HepG2 (cell line): ENCODE measurements around the gene TMEM14A. TPM values are rescaled to one million over a fixed set of nuclear protein-coding genes. Genes with fewer than 3 reads are reported as not detected.

Experiments used
- ATAC-seq: fragments of 200-7000 bp; cut with Tn5 transposase; 3 replicates; pipeline ENCODE4 v1.9.1; 2020; ENCODE audit warnings: mild to moderate bottlenecking, moderate library complexity
- BruUV-seq: library from RNA; stranded (reverse); fragments of 400-500 nt; replicated peaks from 2 replicates; lab custom pipeline; 2021; lab: Mats Ljungman, UMichigan
- CTCF ChIA-PET: fragments of 300-600 bp; formaldehyde crosslinking; extraction: SDS; loops from one replicate; lab custom pipeline; 2021; ENCODE audit warnings: low total read pairs, inconsistent platforms, low intra/inter-chr PET ratio; lab: Yijun Ruan, JAX
- POLR2A ChIA-PET: fragments of 350-600 bp; sonication (Branson Sonifier 250); formaldehyde crosslinking; loops from one replicate; lab custom pipeline; 2020; ENCODE audit warnings: antibody characterized with exemption, inconsistent platforms; lab: Yijun Ruan, JAX
- DNase-seq: peaks from one replicate; pipeline ENCODE4 v3.0.0-alpha.2; 2015; ENCODE audit warnings: low spot score
- FAIRE-seq: peaks from 3 replicates; lab custom pipeline; 2011; peaks lifted over from hg19 to GRCh38; lab: Jason Lieb, UNC
- H2AFZ ChIP-seq: one replicate; pipeline ENCODE4 v1.6.1; 2011; ENCODE audit warnings: low read length, inconsistent platforms
- H3K27ac ChIP-seq: fragments of 300-600 bp; 3 replicates; pipeline ENCODE4 v1.8.0; 2011; ENCODE audit warnings: mixed run types, mild to moderate bottlenecking, mixed read lengths, low read length, inconsistent platforms; ENCODE audit not compliant: insufficient read depth; ENCODE audit errors: extremely low read length
- H3K27me3 ChIP-seq, 2 experiments: fragments of 200-600 bp in 1 of 2; 2 replicates in 1 of 2; 3 replicates in 1 of 2; pipeline versions ENCODE4 v1.6.0 to v1.8.0; 2011; ENCODE audit warnings: low read length in 2 of 2, mild to moderate bottlenecking in 2 of 2, moderate library complexity in 2 of 2, inconsistent platforms in 1 of 2; ENCODE audit not compliant: insufficient read depth in 2 of 2, control insufficient read depth in 1 of 2
- H3K36me3 ChIP-seq, 2 experiments: fragments of 200-600 bp in 1 of 2; replicated peaks in 1 of 2; 2 replicates in 1 of 2; 3 replicates in 1 of 2; pipeline versions ENCODE4 v1.5.1 to v1.8.0; 2011; ENCODE audit warnings: low read length in 2 of 2, inconsistent platforms in 1 of 2; ENCODE audit not compliant: insufficient read depth in 2 of 2, control insufficient read depth in 1 of 2
- H3K4me1 ChIP-seq: 2 replicates; pipeline ENCODE4 v1.5.1; 2012; ENCODE audit warnings: low read length, inconsistent platforms; ENCODE audit not compliant: insufficient read depth
- H3K4me2 ChIP-seq: 2 replicates; pipeline ENCODE4 v1.6.0; 2011; ENCODE audit warnings: low read depth, low read length, inconsistent platforms
- H3K4me3 ChIP-seq, 3 experiments: fragments of 200-600 bp in 1 of 3; sonication (generic), shearing (Covaris generic) in 1 of 3; replicated peaks in 1 of 3; 2 replicates each; pipeline ENCODE4 v1.5.1; 2011 to 2016; ENCODE audit warnings: low read length in 3 of 3, inconsistent platforms in 2 of 3, low read depth in 2 of 3, mild to moderate bottlenecking in 2 of 3, control low read depth in 1 of 3, mixed read lengths in 1 of 3; ENCODE audit not compliant: insufficient read depth in 1 of 3
- H3K79me2 ChIP-seq: one replicate; pipeline ENCODE4 v1.6.1; 2011; ENCODE audit warnings: low read length, inconsistent platforms; ENCODE audit not compliant: insufficient read depth
- H3K9ac ChIP-seq: 2 replicates; pipeline ENCODE4 v1.6.0; 2011; ENCODE audit warnings: mild to moderate bottlenecking, low read depth, low read length, inconsistent platforms; ENCODE audit not compliant: insufficient read depth
- H3K9me3 ChIP-seq: 2 replicates; pipeline ENCODE4 v1.5.1; 2012; ENCODE audit warnings: mild to moderate bottlenecking, low read length
- H4K20me1 ChIP-seq: 2 replicates; pipeline ENCODE4 v1.6.0; 2011; ENCODE audit warnings: inconsistent platforms, mild to moderate bottlenecking, low read length, moderate library complexity; ENCODE audit not compliant: insufficient read depth
- ATRX ChIP-seq: sonication (generic); formaldehyde crosslinking; IDR thresholded peaks from 2 replicates; pipeline ENCODE4 v1.4.0; 2020; ENCODE audit warnings: missing genetic modification reagents, borderline replicate concordance
- FLYWCH1 ChIP-seq: sonication (generic); formaldehyde crosslinking; IDR thresholded peaks from 2 replicates; pipeline ENCODE4 v1.8.1; 2023; ENCODE audit warnings: mild to moderate bottlenecking, missing genetic modification reagents
- FOXK1 ChIP-seq: sonication (generic); formaldehyde crosslinking; IDR thresholded peaks from 2 replicates; pipeline ENCODE4 v1.4.0; 2020; ENCODE audit warnings: low read depth, missing genetic modification reagents, borderline replicate concordance
- REPIN1 ChIP-seq: sonication (generic); formaldehyde crosslinking; IDR thresholded peaks from 2 replicates; pipeline ENCODE4 v1.8.0; 2022; ENCODE audit warnings: missing genetic modification reagents, low read depth, mild to moderate bottlenecking, borderline replicate concordance
- TAF15 ChIP-seq: fragments of 200-400 bp; formaldehyde crosslinking; IDR thresholded peaks from one replicate; pipeline ENCODE4 v1.6.1; 2018; ENCODE audit warnings: mild to moderate bottlenecking, low read depth, low read length; ENCODE audit not compliant: poor library complexity, severe bottlenecking
- TRIM22 ChIP-seq: fragments of 450-650 bp; IDR thresholded peaks from 2 replicates; pipeline ENCODE4 v1.6.1; 2017
- ZBTB43 ChIP-seq: sonication (generic); formaldehyde crosslinking; conservative IDR thresholded peaks from 2 replicates; pipeline ENCODE4 v1.4.0; 2020; ENCODE audit warnings: missing genetic modification reagents
- ZBTB44 ChIP-seq: sonication (generic); formaldehyde crosslinking; IDR thresholded peaks from 2 replicates; pipeline ENCODE4 v1.4.0; 2020; ENCODE audit warnings: missing genetic modification reagents
- ZNF205 ChIP-seq: IDR thresholded peaks from 2 replicates; pipeline ENCODE4 v1.6.1; 2018; ENCODE audit warnings: missing biosample characterization, missing genetic modification reagents
- ZNF350 ChIP-seq: sonication (generic); formaldehyde crosslinking; IDR thresholded peaks from 2 replicates; pipeline ENCODE4 v1.4.0; 2020; ENCODE audit warnings: mild to moderate bottlenecking, low read depth, missing genetic modification reagents, borderline replicate concordance
- ZNF367 ChIP-seq: sonication (generic); formaldehyde crosslinking; IDR thresholded peaks from 2 replicates; pipeline ENCODE4 v1.4.0; 2020; ENCODE audit warnings: missing genetic modification reagents, borderline replicate concordance
- ZNF441 ChIP-seq: sonication (generic); formaldehyde crosslinking; IDR thresholded peaks from 2 replicates; pipeline ENCODE4 v1.7.0; 2021; ENCODE audit warnings: missing genetic modification reagents, borderline replicate concordance
- ZNF446 ChIP-seq: sonication (generic); formaldehyde crosslinking; IDR thresholded peaks from 2 replicates; pipeline ENCODE4 v1.5.0; 2020; ENCODE audit warnings: mild to moderate bottlenecking, missing genetic modification reagents
- ZNF775 ChIP-seq: sonication (generic); formaldehyde crosslinking; IDR thresholded peaks from 2 replicates; pipeline ENCODE4 v1.4.0; 2020; ENCODE audit warnings: missing genetic modification reagents, mild to moderate bottlenecking, moderate library complexity, borderline replicate concordance
- WGBS: methylation state at CpG from one replicate; pipeline ENCODE4 v1.1.6; 2017; ENCODE audit warnings: low lambda C conversion rate; 5-methylcytosine and 5-hydroxymethylcytosine counted together
- in situ Hi-C: cut with HindIII; loops from 2 replicates; pipeline ENCODE4 v1.10.0; 2017; ENCODE audit warnings: low pct_unique_long_range_greater_than_20kb; ENCODE audit not compliant: extremely low pct_ligation_motif_present
- intact Hi-C: fragments of 100-400 bp; cut with micrococcal nuclease; formaldehyde crosslinking; loops from one replicate; pipeline ENCODE4 v1.10.0; 2022; ENCODE audit not compliant: unreplicated experiment
- polyA plus RNA-seq, 8 experiments: library from polyadenylated mRNA; depleted of rRNA in 3 of 8; stranded (reverse) in 7 of 8; unstranded in 1 of 8; fragments of >200 nt; fragmentation: Illumina TruSeq in 4 of 8; extraction: Trizol in 4 of 8; gene quantifications; 2 replicates each; pipeline versions ENCODE4 v1.2.1 to v1.2.3, GENCODE V29; 2011 to 2016; ENCODE audit warnings: low read depth in 4 of 8, missing spikeins in 1 of 8, mixed read lengths in 1 of 8; ENCODE audit not compliant: insufficient read depth in 1 of 8
- total RNA-seq, 5 experiments: library from RNA; depleted of rRNA; stranded (reverse); fragments of >200 nt; fragmentation: Illumina TruSeq; extraction: Trizol; gene quantifications; 2 replicates each; pipeline ENCODE4 v1.2.3, GENCODE V29; 2016; ENCODE audit warnings: low read depth in 1 of 5
- TF ChIP-seq, protein P1 (sequence below): sonication (generic); formaldehyde crosslinking; IDR thresholded peaks from 2 replicates; pipeline ENCODE4 v1.4.0; 2020; ENCODE audit warnings: missing genetic modification reagents, borderline replicate concordance

Gene TMEM14A
- total and polyA plus RNA-seq, 2 of the 13 experiments (the other 11 are each of a cell fraction or from before 2014, with no cell fraction given), result 24.6 to 73.7 TPM

DNA sequence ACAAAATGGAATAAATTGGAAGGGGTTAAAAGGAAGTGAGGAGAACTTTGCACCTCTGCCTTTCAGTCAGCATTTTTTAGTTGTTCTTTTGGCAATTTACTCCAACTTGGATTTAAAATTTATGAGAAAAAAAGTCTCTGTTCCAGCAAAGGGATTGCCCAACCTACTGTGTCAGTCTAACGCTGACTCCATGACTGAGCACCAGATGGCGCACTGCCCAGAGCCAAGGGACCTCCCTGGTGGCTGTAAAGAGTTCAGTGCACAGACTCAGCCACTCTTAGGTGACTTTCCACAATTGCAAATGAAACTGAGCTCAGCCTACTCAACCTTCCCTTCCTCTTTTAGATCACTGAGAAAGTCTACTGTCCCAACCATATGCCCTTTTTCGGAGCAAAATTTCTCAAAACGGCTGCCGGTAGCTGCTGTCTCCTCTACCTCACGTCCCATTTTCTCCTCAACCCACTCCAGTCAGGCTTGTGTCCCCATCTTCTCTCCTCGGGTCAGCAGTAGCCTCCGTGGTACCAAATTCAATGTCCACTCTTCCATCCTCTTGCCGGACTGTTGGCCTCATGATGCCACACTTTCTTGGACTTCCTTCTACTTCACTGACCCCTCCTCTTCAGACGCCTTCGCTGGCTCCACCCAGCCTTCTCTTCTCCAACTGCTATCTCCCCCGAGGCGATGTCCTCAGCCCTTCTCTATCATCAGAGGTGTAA, 53.7 kb downstream of the TMEM14A start:
- ChIA-PET CTCF (interaction anchor here (1.3 to 2.6 kb wide), 4 partner anchors 79 to 158 kb away, joined by 3 to 22 read pairs (median 10); partner anchors contain the start of gene GSTA1), POLR2A (interaction anchor here (0.6 to 2.5 kb wide), 13 partner anchors 10 to 636 kb away, joined by 3 to 16 read pairs (median 4); partner anchors contain the start of gene GSTA4)
- H3K79me2 ChIP-seq, result no peaks in the 10 kb centered on the region
- DNase-seq (peak; percentile 79), ATAC-seq (peak; percentile 89), FAIRE-seq (peak; percentile 90)
- WGBS, result 76% methylated on average over 13 of the region's 13 CpGs
- no peaks in the 10 kb centered on the region for H3K36me3 ChIP-seq
- H3K27ac ChIP-seq, result peak overlapping the region; percentile 94
- 0 out of 6 replicates have a peak overlapping the region, but pooled peaks of 1 of the 3 experiments have one; percentile 49 for H3K4me3 ChIP-seq
- H3K4me2 ChIP-seq, result peak overlapping the region; percentile 79
- no TSS peak for BruUV-seq
- H3K9ac ChIP-seq, result peak overlapping the region; percentile 55
- intact Hi-C loops (loop anchor here (1.0 to 10.0 kb wide), 7 partner anchors 21 to 270 kb away; partner anchors contain the start of genes GSTA2, GSTA4 and TMEM14A), in situ Hi-C loops (no loop called here)
- H4K20me1 ChIP-seq, result no peaks in the 10 kb centered on the region
- peak overlapping the region; percentile 60 for H2AFZ ChIP-seq
- no peaks in the 10 kb centered on the region for H3K27me3 ChIP-seq
- no peaks in the 10 kb centered on the region for H3K9me3 ChIP-seq
- peaks cover 62% of the 10 kb centered on the region for H3K4me1 ChIP-seq
- TF ChIP-seq ZNF446 (CRISPR knock-in tag) (no peak), ZNF205 (no peak), FLYWCH1 (CRISPR knock-in tag) (no peak), ZNF775 (CRISPR knock-in tag) (0 out of 2 replicates have a peak, but pooled peaks have one; percentile 24), ZNF441 (CRISPR knock-in tag) (no peak), REPIN1 (peak; percentile 60; the same call in 1 of the 2 replicates), ATRX (CRISPR knock-in tag) (no peak), ZNF367 (no peak), TRIM22 (no peak), TAF15 (no peak), FOXK1 (peak; percentile 48; the same call in 1 of the 2 replicates), ZBTB43 (CRISPR knock-in tag) (no peak), ZNF350 (CRISPR knock-in tag) (peak; percentile 33; the same call in 1 of the 2 replicates), ZBTB44 (CRISPR knock-in tag) (no peak)
- TF ChIP-seq, protein P1, sequence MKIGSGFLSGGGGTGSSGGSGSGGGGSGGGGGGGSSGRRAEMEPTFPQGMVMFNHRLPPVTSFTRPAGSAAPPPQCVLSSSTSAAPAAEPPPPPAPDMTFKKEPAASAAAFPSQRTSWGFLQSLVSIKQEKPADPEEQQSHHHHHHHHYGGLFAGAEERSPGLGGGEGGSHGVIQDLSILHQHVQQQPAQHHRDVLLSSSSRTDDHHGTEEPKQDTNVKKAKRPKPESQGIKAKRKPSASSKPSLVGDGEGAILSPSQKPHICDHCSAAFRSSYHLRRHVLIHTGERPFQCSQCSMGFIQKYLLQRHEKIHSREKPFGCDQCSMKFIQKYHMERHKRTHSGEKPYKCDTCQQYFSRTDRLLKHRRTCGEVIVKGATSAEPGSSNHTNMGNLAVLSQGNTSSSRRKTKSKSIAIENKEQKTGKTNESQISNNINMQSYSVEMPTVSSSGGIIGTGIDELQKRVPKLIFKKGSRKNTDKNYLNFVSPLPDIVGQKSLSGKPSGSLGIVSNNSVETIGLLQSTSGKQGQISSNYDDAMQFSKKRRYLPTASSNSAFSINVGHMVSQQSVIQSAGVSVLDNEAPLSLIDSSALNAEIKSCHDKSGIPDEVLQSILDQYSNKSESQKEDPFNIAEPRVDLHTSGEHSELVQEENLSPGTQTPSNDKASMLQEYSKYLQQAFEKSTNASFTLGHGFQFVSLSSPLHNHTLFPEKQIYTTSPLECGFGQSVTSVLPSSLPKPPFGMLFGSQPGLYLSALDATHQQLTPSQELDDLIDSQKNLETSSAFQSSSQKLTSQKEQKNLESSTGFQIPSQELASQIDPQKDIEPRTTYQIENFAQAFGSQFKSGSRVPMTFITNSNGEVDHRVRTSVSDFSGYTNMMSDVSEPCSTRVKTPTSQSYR (CRISPR knock-in tag), result no peak; the same call in 1 of the 2 replicates
